GM23338 (cell line): ENCODE data around the gene ACTBL2. TPM values are rescaled to one million over a fixed set of nuclear protein-coding genes. Genes with fewer than 3 reads are reported as not detected.

ENCODE experiments used
- ATAC-seq: fragments of 200-7000 bp; cut with Tn5 transposase; 3 replicates; pipeline ENCODE4 v1.9.1; 2020
- DNase-seq: peaks from one replicate; pipeline ENCODE4 v3.0.0-alpha.2; 2015; ENCODE audit warnings: low spot score
- H2AFZ ChIP-seq: fragments of 200-600 bp; sonication (generic); 2 replicates; pipeline ENCODE4 v1.8.0; 2016; ENCODE audit warnings: antibody characterized with exemption, mild to moderate bottlenecking, moderate library complexity
- H3F3A ChIP-seq: fragments of 200-600 bp; sonication (generic); replicated peaks from 2 replicates; pipeline ENCODE4 v1.8.0; 2017; ENCODE audit warnings: antibody characterized with exemption, mixed run types, low read depth
- H3K27ac ChIP-seq: fragments of 200-600 bp; sonication (generic); 2 replicates; pipeline ENCODE4 v1.6.1; 2016; ENCODE audit warnings: low read depth
- H3K27me3 ChIP-seq: fragments of 200-600 bp; sonication (generic); 2 replicates; pipeline ENCODE4 v1.8.0; 2016; ENCODE audit warnings: mild to moderate bottlenecking, mixed run types, moderate library complexity; ENCODE audit not compliant: insufficient read depth
- H3K36me3 ChIP-seq: fragments of 200-600 bp; sonication (generic); 2 replicates; pipeline ENCODE4 v1.8.0; 2016; ENCODE audit warnings: mild to moderate bottlenecking; ENCODE audit not compliant: insufficient read depth
- H3K4me1 ChIP-seq: fragments of 200-600 bp; sonication (generic); 2 replicates; pipeline ENCODE4 v1.8.0; 2016; ENCODE audit warnings: mild to moderate bottlenecking, moderate library complexity; ENCODE audit not compliant: insufficient read depth
- H3K4me2 ChIP-seq: fragments of 200-600 bp; sonication (generic); 2 replicates; pipeline ENCODE4 v1.7.1; 2017; ENCODE audit warnings: mixed run types
- H3K4me3 ChIP-seq: fragments of 200-600 bp; sonication (generic); 2 replicates; pipeline ENCODE4 v1.6.1; 2016; ENCODE audit warnings: mixed run types
- H3K79me2 ChIP-seq: fragments of 200-600 bp; sonication (generic); replicated peaks from 2 replicates; pipeline ENCODE4 v1.8.0; 2017; ENCODE audit warnings: mild to moderate bottlenecking; ENCODE audit not compliant: insufficient read depth
- H3K9me2 ChIP-seq: fragments of 200-600 bp; sonication (generic); 2 replicates; pipeline ENCODE4 v1.8.0; 2017; ENCODE audit not compliant: insufficient read depth
- H4K20me1 ChIP-seq: fragments of 200-600 bp; sonication (generic); replicated peaks from 2 replicates; pipeline ENCODE4 v1.8.0; 2017; ENCODE audit warnings: mild to moderate bottlenecking; ENCODE audit not compliant: insufficient read depth
- H3K27ac Mint-ChIP-seq: 2 replicates; pipeline ENCODE4 v1.8.0; 2020; ENCODE audit warnings: inconsistent platforms, mild to moderate bottlenecking, moderate library complexity, mixed read lengths
- H3K27me3 Mint-ChIP-seq: 3 replicates; pipeline ENCODE4 v1.8.0; 2022; ENCODE audit warnings: low read depth, mild to moderate bottlenecking, moderate library complexity, mixed read lengths, inconsistent platforms; ENCODE audit not compliant: insufficient read depth, poor library complexity
- H3K36me3 Mint-ChIP-seq: 3 replicates; pipeline ENCODE4 v1.8.0; 2021; ENCODE audit warnings: low read depth, mild to moderate bottlenecking, inconsistent platforms, moderate library complexity, mixed read lengths
- H3K4me1 Mint-ChIP-seq: 3 replicates; pipeline ENCODE4 v1.8.0; 2020; ENCODE audit warnings: mild to moderate bottlenecking, inconsistent platforms, mixed read lengths
- H3K4me3 Mint-ChIP-seq: 3 replicates; pipeline ENCODE4 v1.8.0; 2021; ENCODE audit warnings: moderate library complexity, mild to moderate bottlenecking, inconsistent platforms, mixed read lengths
- H3K9me3 Mint-ChIP-seq: 3 replicates; pipeline ENCODE4 v1.8.0; 2020; ENCODE audit warnings: moderate library complexity, mild to moderate bottlenecking, inconsistent platforms, mixed read lengths
- CREB1 ChIP-seq: fragments of 250-450 bp; sonication (Bioruptor Pico); IDR thresholded peaks from 2 replicates; pipeline ENCODE4 v1.5.0; 2020; ENCODE audit warnings: low read depth, mild to moderate bottlenecking, moderate library complexity
- CTCF ChIP-seq, 2 experiments: fragments of 200-600 bp in 1 of 2; sonication (generic) in 1 of 2; conservative IDR thresholded peaks; 2 replicates each; pipeline versions ENCODE4 v1.5.1 to v1.6.1; 2016 to 2017; ENCODE audit warnings: antibody characterized with exemption in 2 of 2, low read depth in 2 of 2, mild to moderate bottlenecking in 2 of 2, moderate library complexity in 1 of 2
- ETS1 ChIP-seq: IDR thresholded peaks from 2 replicates; pipeline ENCODE4 v1.6.1; 2016; ENCODE audit warnings: antibody characterized with exemption
- EZH2 ChIP-seq: fragments of 200-600 bp; sonication (generic); IDR thresholded peaks from one replicate; pipeline ENCODE4 v1.8.0; 2017; ENCODE audit warnings: antibody characterized with exemption, mild to moderate bottlenecking, low read depth; ENCODE audit not compliant: unreplicated experiment
- EZH2phosphoT487 ChIP-seq: fragments of 200-600 bp; sonication (generic); IDR thresholded peaks from one replicate; pipeline ENCODE4 v1.8.1; 2018; ENCODE audit warnings: antibody characterized with exemption; ENCODE audit not compliant: unreplicated experiment
- JUNB ChIP-seq: IDR thresholded peaks from one replicate; pipeline ENCODE4 v1.6.1; 2016; ENCODE audit warnings: antibody characterized with exemption; ENCODE audit not compliant: unreplicated experiment
- NANOG ChIP-seq: IDR thresholded peaks from 2 replicates; pipeline ENCODE4 v1.6.1; 2016; ENCODE audit warnings: antibody characterized with exemption, borderline replicate concordance
- POLR2AphosphoS5 ChIP-seq: IDR thresholded peaks from 2 replicates; pipeline ENCODE4 v1.6.1; 2016; ENCODE audit warnings: antibody characterized with exemption, low read depth
- REST ChIP-seq: IDR thresholded peaks from one replicate; pipeline ENCODE4 v1.6.1; 2018; ENCODE audit warnings: antibody characterized with exemption; ENCODE audit not compliant: unreplicated experiment
- STAT1 ChIP-seq: IDR thresholded peaks from one replicate; pipeline ENCODE4 v1.6.1; 2016; ENCODE audit warnings: antibody characterized with exemption; ENCODE audit not compliant: unreplicated experiment
- ZNF114 ChIP-seq: fragments of 250-450 bp; sonication (Bioruptor Pico); IDR thresholded peaks from 2 replicates; pipeline ENCODE4 v1.5.0; 2020; ENCODE audit warnings: mild to moderate bottlenecking, moderate library complexity
- ZNF331 ChIP-seq: fragments of 250-450 bp; sonication (Bioruptor Pico); IDR thresholded peaks from 2 replicates; pipeline ENCODE4 v1.5.0; 2020; ENCODE audit warnings: low read depth, mild to moderate bottlenecking, moderate library complexity
- ZNF462 ChIP-seq: fragments of 250-450 bp; sonication (Bioruptor Pico); IDR thresholded peaks from 2 replicates; pipeline ENCODE4 v1.5.0; 2020; ENCODE audit warnings: mild to moderate bottlenecking, moderate library complexity
- polyA plus RNA-seq: library from polyadenylated mRNA; unstranded; fragments of >200 nt; fragmentation: Nextera tagmentation; extraction: Ambion mirVana; gene quantifications from 2 replicates; pipeline ENCODE4 v1.2.1, GENCODE V29; 2016
- total RNA-seq: library from RNA; depleted of rRNA; stranded (reverse); fragments of >200 nt; shearing (Covaris generic); gene quantifications from 2 replicates; pipeline ENCODE4 v1.2.3, GENCODE V29; 2014

ACTBL2 gene
- total and polyA plus RNA-seq, 2 experiments from 2014 or later = not detected

GRCh38 chr5:57445705-57446037, 36.9 kb downstream of the ACTBL2 start:
- Histone ChIP-seq H2AFZ (no peak overlapping the region), H3K4me2 (no peak overlapping the region), H3K27ac (no peak overlapping the region), H3K36me3 (no peaks in the 10 kb centered on the region), H3K4me3 (no peak overlapping the region), H3F3A (no peaks in the 10 kb centered on the region), H3K9me2 (peaks cover 10% of the 10 kb centered on the region), H3K79me2 (no peaks in the 10 kb centered on the region), H3K4me1 (no peaks in the 10 kb centered on the region), H3K27me3 (no peaks in the 10 kb centered on the region), H4K20me1 (no peaks in the 10 kb centered on the region)
- no peak for TF ChIP-seq EZH2
- TF ChIP-seq ZNF462 (CRISPR knock-in tag) = no peak
- no peak for TF ChIP-seq CREB1 (CRISPR knock-in tag)
- TF ChIP-seq STAT1 = no peak
- TF ChIP-seq NANOG = no peak
- no peak for TF ChIP-seq ZNF114
- no peak for TF ChIP-seq ETS1
- no peak for TF ChIP-seq REST
- TF ChIP-seq ZNF331 (CRISPR knock-in tag) = no peak
- no peak for TF ChIP-seq JUNB
- TF ChIP-seq POLR2AphosphoS5 = no peak
- TF ChIP-seq EZH2phosphoT487 = no peak
- TF ChIP-seq CTCF (conservative IDR thresholded peaks at IDR 0.05; ENCODE audit: low read depth in 2 of 2) = no peak
- Mint-ChIP-seq H3K27ac (no peak overlapping the region), H3K9me3 (no peaks in the 10 kb centered on the region), H3K36me3 (no peaks in the 10 kb centered on the region), H3K27me3 (peaks cover 2% of the 10 kb centered on the region), H3K4me1 (no peaks in the 10 kb centered on the region; the same call in 2 of the 3 replicates), H3K4me3 (no peak overlapping the region)
- DNase-seq = no peak
- ATAC-seq = no peak
